Skeletal muscle tissue (tissue), 4 donors: ENCODE data around the gene PTK6. TPM values are rescaled to one million over a fixed set of nuclear protein-coding genes. Genes with fewer than 3 reads are reported as not detected.

Experiments
- H3K27ac ChIP-seq: one replicate; pipeline ENCODE4 v1.7.0; 2013; ENCODE audit warnings: mild to moderate bottlenecking, low read depth, low read length, inconsistent platforms
- H3K27me3 ChIP-seq, 3 donors: one replicate each; pipeline ENCODE4 v1.7.0; 2013; ENCODE audit warnings: low read length in 3 of 3; ENCODE audit not compliant: control insufficient read depth in 3 of 3, insufficient read depth in 3 of 3
- H3K36me3 ChIP-seq, 3 donors: one replicate each; pipeline ENCODE4 v1.7.0; 2013; ENCODE audit warnings: low read length in 3 of 3; ENCODE audit not compliant: control insufficient read depth in 3 of 3, insufficient read depth in 3 of 3
- H3K4me1 ChIP-seq, 3 donors: one replicate each; pipeline ENCODE4 v1.7.0; 2013; ENCODE audit warnings: low read length in 3 of 3, mild to moderate bottlenecking in 3 of 3; ENCODE audit not compliant: control insufficient read depth in 3 of 3, insufficient read depth in 3 of 3
- H3K4me3 ChIP-seq, 3 donors: one replicate each; pipeline ENCODE4 v1.7.0; 2013; ENCODE audit warnings: low read length in 3 of 3
- H3K9ac ChIP-seq, 3 donors: one replicate each; pipeline ENCODE4 v1.7.0; 2013; ENCODE audit warnings: low read length in 3 of 3, mild to moderate bottlenecking in 3 of 3, moderate library complexity in 2 of 3, low read depth in 1 of 3
- H3K9me3 ChIP-seq, 3 donors: one replicate each; pipeline ENCODE4 v1.7.0; 2013; ENCODE audit warnings: low read length in 3 of 3; ENCODE audit not compliant: control insufficient read depth in 3 of 3
- total RNA-seq: library from RNA; depleted of rRNA; stranded (reverse); fragments of >200 nt; gene quantifications from one replicate; pipeline ENCODE4 v1.2.3, GENCODE V29; 2014
- donor health status: Osteomylitis.

Gene PTK6
- total RNA-seq, 1 donor from 2014 or later, result not detected

DNA sequence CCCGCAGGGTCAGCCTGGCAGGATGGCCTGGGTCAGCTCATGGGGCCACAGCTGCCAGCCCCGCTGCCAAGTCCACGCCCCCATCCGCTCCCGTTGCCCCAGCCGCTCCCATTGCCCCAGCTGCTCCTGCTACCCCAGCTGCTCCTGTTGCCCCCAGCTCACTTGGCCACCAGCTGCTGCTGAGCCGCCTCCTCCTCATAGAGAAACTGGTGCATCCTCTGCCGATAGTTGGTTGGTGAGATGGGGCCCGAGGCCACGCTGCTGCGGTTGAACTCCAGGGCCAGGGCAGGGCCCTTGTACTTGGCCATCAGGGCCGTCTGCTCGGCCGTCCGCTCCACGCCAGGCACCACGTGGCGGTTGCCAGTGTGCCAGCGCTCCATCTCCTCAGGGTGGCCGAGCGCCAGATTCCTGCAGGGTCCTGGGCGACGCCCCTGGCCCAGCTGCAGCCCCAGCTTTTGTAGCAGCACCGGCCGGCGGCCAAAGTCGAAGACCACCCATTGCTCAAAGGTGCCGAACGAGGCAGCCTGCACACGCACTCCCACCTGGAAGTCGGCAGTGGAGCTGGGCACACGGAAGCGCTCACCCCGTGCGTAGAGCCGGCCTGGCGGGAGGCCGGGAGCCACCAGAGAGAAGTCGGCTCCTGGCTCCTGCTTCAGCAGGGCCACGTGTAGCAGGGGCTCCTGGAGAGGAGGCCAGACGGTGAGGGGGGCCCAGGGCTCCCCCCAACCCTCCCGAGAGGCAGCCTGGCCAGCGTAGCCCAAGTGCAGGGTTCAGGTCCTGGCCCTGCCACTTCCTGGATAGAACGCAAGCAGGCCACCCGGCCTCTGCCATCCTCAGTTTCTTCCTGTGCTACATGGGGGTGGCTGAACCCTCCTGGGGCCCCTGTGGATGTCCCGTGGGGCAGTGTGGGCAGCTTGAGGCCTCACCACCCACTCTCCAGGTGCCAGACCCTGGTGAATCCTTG, 32.1 kb upstream of the PTK6 start:
- H3K9ac ChIP-seq, result no peak overlapping the region
- H3K36me3 ChIP-seq, result peaks cover 0 to 1% (median 0%) of the 10 kb centered on the region in 3 donors
- H3K9me3 ChIP-seq, result no peaks in the 10 kb centered on the region
- no peak overlapping the region for H3K4me3 ChIP-seq
- H3K27ac ChIP-seq, result no peak overlapping the region
- peaks cover 11 to 24% (median 21%) of the 10 kb centered on the region in 3 donors for H3K27me3 ChIP-seq
- H3K4me1 ChIP-seq, result peaks cover 8 to 21% (median 11%) of the 10 kb centered on the region in 3 donors

DNA sequence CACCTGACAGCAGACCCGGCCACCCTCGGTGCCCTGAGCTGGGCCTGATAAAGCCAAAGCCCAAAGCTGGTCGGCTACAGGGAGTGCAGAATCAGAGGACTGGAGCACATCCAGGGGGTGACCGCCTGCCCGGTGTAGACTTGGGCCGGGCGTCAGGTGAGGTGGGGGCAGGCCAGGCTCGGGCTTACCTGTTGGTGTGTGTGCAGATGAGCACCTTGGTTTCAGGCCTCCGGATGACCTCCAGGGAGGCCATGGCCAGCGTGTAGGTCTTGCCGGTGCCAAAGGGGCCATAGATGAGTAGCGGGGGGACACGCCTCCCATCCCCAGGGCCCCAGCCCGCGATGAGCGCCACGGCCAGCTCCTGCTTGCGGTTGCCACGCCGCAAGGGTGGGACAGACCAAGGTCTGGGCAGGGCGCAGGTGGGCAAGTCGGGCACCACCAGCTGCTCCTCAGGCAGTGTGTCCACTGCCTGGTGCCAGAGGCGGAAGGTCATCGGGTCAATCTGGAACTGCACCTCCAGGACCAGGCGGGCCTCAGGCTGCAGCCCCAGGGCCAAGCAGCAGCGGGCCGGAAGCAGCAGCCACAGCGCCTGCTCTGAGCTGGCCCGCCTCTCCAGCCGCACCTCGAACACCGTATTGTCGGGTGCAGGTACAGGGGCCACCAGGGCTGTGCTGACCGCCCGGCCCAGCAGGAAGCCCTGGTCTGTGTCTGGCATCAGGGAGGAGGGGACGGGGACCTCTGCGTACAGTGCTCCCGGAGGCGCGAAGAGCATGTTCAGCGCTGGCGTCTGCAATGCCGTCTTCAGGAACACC, 31.2 kb upstream of the PTK6 start:
- H3K27me3 ChIP-seq, result peaks cover 10 to 20% (median 18%) of the 10 kb centered on the region in 3 donors
- H3K9ac ChIP-seq, result no peak overlapping the region
- peaks cover 0 to 3% (median 0%) of the 10 kb centered on the region in 3 donors for H3K36me3 ChIP-seq
- peaks cover 6 to 17% (median 7%) of the 10 kb centered on the region in 3 donors for H3K4me1 ChIP-seq
- no peaks in the 10 kb centered on the region for H3K9me3 ChIP-seq
- H3K4me3 ChIP-seq, result no peak overlapping the region
- no peak overlapping the region for H3K27ac ChIP-seq

DNA sequence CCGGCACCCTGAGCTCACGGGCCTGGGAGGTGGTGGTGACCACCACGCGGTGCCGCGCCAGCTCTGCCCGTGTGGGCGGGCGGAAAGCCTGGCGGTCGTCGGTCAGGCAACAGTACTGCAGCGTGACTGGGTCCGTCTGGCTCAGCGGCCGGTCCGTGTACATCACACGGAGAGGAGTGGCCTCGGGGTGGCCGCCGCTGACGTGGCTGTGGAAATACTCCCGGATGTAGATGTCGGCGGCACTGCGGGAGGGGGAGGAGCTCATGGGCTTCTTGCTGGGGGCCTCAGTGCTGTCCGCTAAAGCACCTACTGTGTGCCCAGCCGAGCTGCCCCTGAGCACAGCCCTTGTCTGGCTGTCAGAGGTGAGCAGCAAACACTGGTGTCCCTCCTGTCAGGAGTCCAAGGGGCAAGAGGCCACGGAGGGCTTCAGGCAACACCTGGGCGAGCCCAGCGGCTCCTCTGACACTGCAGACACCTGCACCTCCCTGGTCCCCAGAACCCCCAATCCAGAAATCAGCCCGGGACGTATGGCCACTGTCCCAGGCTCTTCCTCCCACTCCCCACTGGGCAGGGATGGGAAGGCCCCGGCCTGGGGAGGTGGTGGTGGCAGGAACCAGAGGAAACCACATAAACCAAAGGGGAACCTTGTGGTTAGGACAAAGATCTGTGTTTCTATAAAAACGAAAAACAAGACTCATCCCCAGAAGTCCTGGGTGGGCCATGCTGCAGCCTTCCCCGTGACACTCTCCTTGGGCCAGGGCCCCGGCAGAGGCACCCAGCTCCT, 30.4 kb upstream of the PTK6 start:
- Histone ChIP-seq H3K4me3 (no peak overlapping the region), H3K9ac (no peak overlapping the region), H3K9me3 (no peaks in the 10 kb centered on the region), H3K36me3 (peaks cover 0 to 4% (median 0%) of the 10 kb centered on the region in 3 donors), H3K27me3 (peaks cover 4 to 12% (median 11%) of the 10 kb centered on the region in 3 donors), H3K27ac (no peak overlapping the region), H3K4me1 (peaks cover 0 to 10% (median 0%) of the 10 kb centered on the region in 3 donors)

DNA sequence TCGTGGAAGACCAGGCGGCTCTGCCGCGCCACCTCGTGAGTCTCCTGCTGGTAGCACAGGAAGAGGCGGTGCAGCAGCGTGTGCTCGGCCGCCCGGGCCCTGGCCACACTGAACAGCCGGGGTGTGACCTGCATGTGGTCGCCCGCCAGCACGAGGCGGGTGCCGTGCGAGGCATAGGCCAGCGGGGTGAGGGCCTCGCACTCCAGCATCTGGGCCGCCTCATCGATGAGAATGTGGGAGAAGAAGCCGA, 29.9 kb upstream of the PTK6 start:
- Histone ChIP-seq H3K36me3 (peaks cover 0 to 4% (median 0%) of the 10 kb centered on the region in 3 donors), H3K4me3 (no peak overlapping the region), H3K9ac (no peak overlapping the region)

GRCh38 chr20:63566395-63567135, 29.4 kb upstream of the PTK6 start:
- Histone ChIP-seq H3K4me1 (peaks cover 0 to 10% (median 0%) of the 10 kb centered on the region in 3 donors), H3K9ac (no peak overlapping the region), H3K36me3 (peaks cover 0 to 4% (median 2%) of the 10 kb centered on the region in 3 donors)

More for the DNA sequence above, 29.9 kb upstream of the PTK6 start:
- peaks cover 0 to 10% (median 0%) of the 10 kb centered on the region in 3 donors for H3K4me1 ChIP-seq
- H3K9me3 ChIP-seq, result no peaks in the 10 kb centered on the region
- no peak overlapping the region for H3K27ac ChIP-seq
- peaks cover 4 to 11% (median 7%) of the 10 kb centered on the region in 3 donors for H3K27me3 ChIP-seq

GRCh38 chr20:63565699-63566335, 28.6 kb upstream of the PTK6 start:
- Histone ChIP-seq H3K9me3 (no peaks in the 10 kb centered on the region), H3K27me3 (peaks cover 4 to 11% (median 4%) of the 10 kb centered on the region in 3 donors), H3K27ac (no peak overlapping the region), H3K36me3 (peaks cover 0 to 10% (median 3%) of the 10 kb centered on the region in 3 donors), H3K4me1 (peaks cover 0 to 10% (median 0%) of the 10 kb centered on the region in 3 donors), H3K4me3 (no peak overlapping the region), H3K9ac (no peak overlapping the region)

More at GRCh38 chr20:63566395-63567135, 29.4 kb upstream of the PTK6 start:
- H3K27me3 ChIP-seq, result peaks cover 4 to 11% (median 4%) of the 10 kb centered on the region in 3 donors
- H3K9me3 ChIP-seq, result no peaks in the 10 kb centered on the region
- no peak overlapping the region for H3K4me3 ChIP-seq
- no peak overlapping the region for H3K27ac ChIP-seq

- no peaks in the 10 kb centered on the region for H3K9me3 ChIP-seq
- H3K36me3 ChIP-seq, result peaks cover 0 to 10% (median 5%) of the 10 kb centered on the region in 3 donors
- no peak overlapping the region for H3K4me3 ChIP-seq
- H3K27ac ChIP-seq, result no peak overlapping the region
- no peak overlapping the region for H3K9ac ChIP-seq
- peaks cover 0 to 10% (median 0%) of the 10 kb centered on the region in 3 donors for H3K4me1 ChIP-seq
- H3K27me3 ChIP-seq, result peaks cover 4 to 9% (median 4%) of the 10 kb centered on the region in 3 donors
Measured at GRCh38 chr20:63565021-63565698, 28.0 kb upstream of the PTK6 start.

- H3K4me1 ChIP-seq, result peaks cover 0 to 10% (median 0%) of the 10 kb centered on the region in 3 donors
- no peak overlapping the region for H3K9ac ChIP-seq
- no peaks in the 10 kb centered on the region for H3K9me3 ChIP-seq
- peaks cover 3 to 4% (median 4%) of the 10 kb centered on the region in 3 donors for H3K27me3 ChIP-seq
- peaks cover 0 to 10% (median 5%) of the 10 kb centered on the region in 3 donors for H3K36me3 ChIP-seq
- H3K4me3 ChIP-seq, result no peak overlapping the region
- H3K27ac ChIP-seq, result no peak overlapping the region
Measured at GRCh38 chr20:63564036-63564810, 27.0 kb upstream of the PTK6 start.
